ENCODE results near the gene MTHFSD. TPM values are rescaled to one million over a fixed set of nuclear protein-coding genes. Genes with fewer than 3 reads are reported as not detected.

The MTHFSD gene
- total and polyA plus RNA-seq, 2 donors (not counting 3 experiments of a cell fraction or from before 2014, with no cell fraction given), result 16.7 to 21.1 TPM

- BruUV-seq (replicated peaks), result no TSS peak
- Histone ChIP-seq H3K4me2 (ENCODE audit: insufficient read depth, low read length) (no peak overlapping the region), H3K4me1 (ENCODE audit: control insufficient read depth, extremely low read depth, insufficient read depth, low read length) (peaks cover 5% of the 10 kb centered on the region), H3K79me2 (ENCODE audit: control insufficient read depth, insufficient read depth, low read length) (no peaks in the 10 kb centered on the region), H3K4me3 (replicated peaks in 1 of 3; ENCODE audit: insufficient read depth in 1 of 3, low read depth in 1 of 3, low read length in 3 of 3) (no peak overlapping the region), H3K36me3 (ENCODE audit: control insufficient read depth in 2 of 2, extremely low read depth in 1 of 2, insufficient read depth in 2 of 2, low read length in 2 of 2) (no peaks in the 10 kb centered on the region), H4K20me1 (replicated peaks; ENCODE audit: control insufficient read depth, extremely low read depth, insufficient read depth, low read length) (no peaks in the 10 kb centered on the region), H3K27me3 (ENCODE audit: control insufficient read depth in 2 of 2, insufficient read depth in 2 of 2, low read length in 2 of 2) (peaks cover 27 to 47% of the 10 kb centered on the region in 2 experiments), H2AFZ (ENCODE audit: low read depth, low read length) (no peak overlapping the region), H3K27ac (ENCODE audit: insufficient read depth, low read depth, low read length) (no peak overlapping the region), H3K9me1 (replicated peaks; ENCODE audit: control insufficient read depth, extremely low read depth, insufficient read depth, low read length) (no peaks in the 10 kb centered on the region), H3K9me3 (replicated peaks; ENCODE audit: control insufficient read depth, insufficient read depth, low read length) (no peaks in the 10 kb centered on the region), H3K9ac (replicated peaks; ENCODE audit: extremely low read depth, insufficient read depth, low read length) (no peak overlapping the region)
- FAIRE-seq, result no peak
- intact Hi-C loops (cut with micrococcal nuclease) (loop anchor here (1.0 kb wide), 2 partner anchors 176 to 696 kb away; no protein-coding TSS in a partner anchor), dilution Hi-C loops (cut with MboI; ENCODE audit: extremely low pct_ligation_motif_present, low sequenced_read_pairs) (loop anchor here (10.0 kb wide), 1 partner anchor 432 kb away; no protein-coding TSS in a partner anchor)
- POLR2A ChIA-PET, result interaction anchor here (1.3 kb wide), 1 partner anchor 264 kb away, joined by 5 read pairs; no protein-coding TSS in a partner anchor
- TF ChIP-seq MYC (IDR thresholded peaks at IDR 0.05; ENCODE audit: low read depth, low read length), result no peak
- TF ChIP-seq JUN (IDR thresholded peaks at IDR 0.05; ENCODE audit: borderline replicate concordance, insufficient read depth, insufficient read length, low read depth), result no peak
- no peak for TF ChIP-seq GATA2 (IDR thresholded peaks at IDR 0.05; ENCODE audit: insufficient read depth, insufficient read length, low read depth, low read length)
- TF ChIP-seq POLR2AphosphoS5 (IDR thresholded peaks at IDR 0.05; ENCODE audit: insufficient read depth, low read depth, low read length), result no peak
- no peak for TF ChIP-seq CTCF (IDR thresholded peaks at IDR 0.05; ENCODE audit: extremely low read depth in 1 of 2, insufficient read depth in 1 of 2, low read depth in 1 of 2, low read length in 2 of 2)
- TF ChIP-seq, protein P1, sequence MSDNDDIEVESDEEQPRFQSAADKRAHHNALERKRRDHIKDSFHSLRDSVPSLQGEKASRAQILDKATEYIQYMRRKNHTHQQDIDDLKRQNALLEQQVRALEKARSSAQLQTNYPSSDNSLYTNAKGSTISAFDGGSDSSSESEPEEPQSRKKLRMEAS (IDR thresholded peaks at IDR 0.05; ENCODE audit: insufficient read depth, insufficient read length), result no peak
- TF ChIP-seq POLR2A (IDR thresholded peaks at IDR 0.05; ENCODE audit: low read depth, low read length), result no peak
- no peak for TF ChIP-seq EZH2 (IDR thresholded peaks at IDR 0.05; ENCODE audit: borderline replicate concordance, low read depth, low read length, severe bottlenecking)
- no peak for TF ChIP-seq FOS (IDR thresholded peaks at IDR 0.05; ENCODE audit: borderline replicate concordance, insufficient read depth, low read length)
- DNase-seq (ENCODE audit: low read depth, low spot score), result no peak
- CTCF ChIA-PET, result interaction anchor here (0.6 to 7.0 kb wide), 42 partner anchors 9 to 698 kb away, joined by 3 to 471 read pairs (median 5); no protein-coding TSS in a partner anchor
These were observed 38.0 kb downstream of the MTHFSD start for GRCh38 chr16:86517033-86517432.
